Stimulated activated CD4-positive, alpha-beta T cell treated with anti-CD3 and anti-CD28 coated beads, Interleukin-4, amount 100 ng/mL, for 1 hour (primary cell): ENCODE measurements around the gene MAML3.

ENCODE experiments used
- DNase-seq: peaks from one replicate; pipeline ENCODE4 v3.0.0-alpha.2; 2020

MAML3 gene

DNA sequence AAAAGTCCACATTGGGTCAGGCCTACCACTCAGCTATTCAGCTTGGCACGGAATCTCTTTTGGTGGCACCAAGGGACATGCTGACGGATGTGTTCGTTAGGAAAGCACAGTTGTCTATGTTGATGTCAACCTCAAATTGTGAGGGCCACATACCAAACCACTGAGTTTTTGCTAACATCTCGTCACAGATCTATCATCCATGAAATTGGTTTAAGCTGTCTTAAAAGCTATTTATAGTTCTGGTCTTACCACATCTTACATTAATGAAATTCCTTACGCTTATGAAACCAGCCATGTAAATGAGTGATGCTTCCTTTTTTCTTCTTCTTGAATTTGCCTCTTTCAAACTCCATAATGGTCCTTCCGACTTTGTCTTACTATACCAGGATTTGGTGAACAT is 386.8 kb downstream of the MAML3 start:
- no peak for DNase-seq

- no peak for DNase-seq
Observed at GRCh38 chr4:139764686-139765310, 389.2 kb downstream of the MAML3 start.

- no peak for DNase-seq
Observed at GRCh38 chr4:139764182-139764581, 389.8 kb downstream of the MAML3 start.

GRCh38 chr4:139763672-139764071 is 390.3 kb downstream of the MAML3 start:
- DNase-seq, result no peak

- DNase-seq, result no peak
Observed at GRCh38 chr4:139763205-139763604, 390.8 kb downstream of the MAML3 start.

GRCh38 chr4:139762720-139763119 is 391.3 kb downstream of the MAML3 start:
- no peak for DNase-seq

GRCh38 chr4:139761461-139761860 is 392.5 kb downstream of the MAML3 start:
- no peak for DNase-seq

DNA sequence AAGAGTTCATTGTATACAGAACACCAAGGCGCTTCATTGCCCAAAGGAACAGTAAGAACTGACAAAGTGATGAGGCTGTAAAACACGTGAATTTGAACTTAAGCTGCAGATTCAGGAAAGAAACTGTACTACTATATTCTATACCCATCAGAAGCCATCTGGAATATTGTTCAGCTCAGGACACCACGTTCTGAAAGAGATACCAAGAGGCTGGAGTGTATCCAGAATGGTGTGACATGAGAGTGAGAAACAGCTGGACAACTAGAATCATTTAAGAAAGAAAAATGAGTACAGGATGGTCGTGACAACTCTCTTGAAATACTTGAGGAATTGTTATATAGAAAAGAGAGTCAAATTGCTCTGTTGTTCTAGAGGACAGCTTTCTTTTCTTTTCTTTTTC is 393.4 kb downstream of the MAML3 start:
- no peak for DNase-seq

GRCh38 chr4:139759097-139759496 is 394.9 kb downstream of the MAML3 start:
- no peak for DNase-seq

DNA sequence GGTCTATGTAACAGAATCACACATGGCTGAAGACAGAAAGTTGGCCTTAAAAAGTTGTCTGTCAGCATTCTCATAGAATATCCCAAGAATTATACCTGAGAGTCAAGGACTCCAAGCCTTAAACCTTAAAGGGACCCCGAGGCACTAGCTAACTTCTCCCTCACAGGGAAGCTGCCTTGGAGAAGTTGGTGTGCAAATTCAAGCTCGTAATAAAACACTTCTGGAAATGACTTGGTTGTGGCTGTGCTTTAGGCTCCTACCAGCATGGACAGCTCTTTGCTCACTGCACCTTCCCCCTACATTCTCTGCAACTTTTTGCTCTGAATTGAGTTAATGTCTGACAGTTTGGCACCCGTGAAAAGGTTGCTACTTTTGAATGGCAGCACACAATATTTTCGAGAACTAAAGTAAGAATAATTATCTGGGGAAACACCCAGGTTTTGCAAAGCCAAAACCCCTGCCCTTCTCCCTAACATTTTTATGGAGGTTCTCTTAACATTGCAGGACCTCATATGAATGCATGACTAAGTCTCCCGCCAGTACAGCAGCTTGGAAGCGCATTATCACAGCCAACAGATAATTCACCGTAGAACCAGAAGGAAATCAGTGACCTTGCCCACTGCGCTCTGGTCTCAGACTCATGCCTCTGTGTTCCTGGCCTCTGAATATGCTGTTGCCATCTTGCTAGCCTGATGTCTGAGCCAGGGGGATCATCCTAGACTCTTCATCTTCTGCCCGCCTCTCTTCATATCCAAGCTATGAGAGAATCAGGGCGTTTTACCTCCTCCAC is 397.4 kb downstream of the MAML3 start:
- no peak for DNase-seq

- no peak for DNase-seq
Observed at GRCh38 chr4:139754938-139755337, 399.0 kb downstream of the MAML3 start.

- no peak for DNase-seq
Observed at GRCh38 chr4:139753686-139754085, 400.3 kb downstream of the MAML3 start.

DNA sequence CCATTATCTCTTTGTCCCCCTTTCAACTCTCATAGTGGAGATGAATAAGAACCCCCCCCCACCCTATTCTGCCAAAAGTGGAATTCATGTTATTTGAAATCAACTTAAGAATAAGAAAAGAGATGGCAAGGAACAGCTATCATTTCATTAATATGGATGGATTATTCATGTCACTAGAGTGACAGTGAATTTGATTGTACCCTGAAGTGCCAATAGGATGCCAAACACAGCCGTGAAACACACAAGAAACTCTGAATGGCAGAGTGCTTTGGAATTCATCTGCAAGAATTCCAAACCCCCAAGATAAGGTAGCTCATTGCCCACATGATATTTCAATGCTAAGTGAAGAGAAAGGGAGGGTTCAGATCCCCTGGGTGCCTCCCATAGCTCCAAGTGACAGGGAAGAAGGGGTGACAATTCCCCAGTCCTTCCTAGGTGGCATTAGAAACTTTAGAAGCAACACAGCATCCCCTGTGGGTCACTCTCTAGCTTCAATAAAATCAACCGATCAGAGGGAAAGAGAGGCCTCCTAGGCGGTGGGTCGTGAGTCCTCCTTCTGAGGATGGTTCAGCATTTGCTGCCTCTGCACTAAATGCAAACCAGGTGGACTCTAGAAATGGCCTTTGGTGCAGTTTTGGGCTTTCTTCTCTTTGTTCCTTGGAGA is 404.0 kb downstream of the MAML3 start:
- DNase-seq, result no peak

GRCh38 chr4:139749338-139749737 is 404.6 kb downstream of the MAML3 start:
- DNase-seq, result no peak

GRCh38 chr4:139746431-139747171 is 407.4 kb downstream of the MAML3 start:
- DNase-seq, result no peak

DNA sequence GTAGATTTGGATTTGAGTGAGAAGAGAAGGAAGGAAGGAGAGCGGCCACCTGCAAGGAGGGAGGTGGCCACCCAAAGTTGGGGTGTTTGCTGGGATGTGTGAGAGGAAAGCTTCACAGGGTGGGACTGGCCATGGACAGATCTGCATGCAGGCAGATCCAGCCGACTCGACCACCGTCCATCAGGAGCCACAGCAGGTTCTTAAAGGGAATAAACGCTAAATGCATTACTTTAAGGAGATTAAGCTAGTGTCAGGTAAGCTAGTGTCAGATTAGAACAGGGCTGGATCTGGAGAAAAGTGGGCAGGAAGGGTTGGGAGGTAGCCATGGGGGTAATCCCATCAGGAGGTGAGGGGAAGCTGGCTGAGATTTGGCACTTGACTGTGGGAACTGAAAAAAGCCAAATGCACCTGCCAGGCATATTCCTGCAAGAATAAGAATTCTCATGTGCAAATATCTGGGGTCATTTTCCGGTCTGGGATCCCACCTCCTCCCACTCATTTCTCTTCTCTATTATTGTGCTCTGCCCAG is 408.8 kb downstream of the MAML3 start:
- DNase-seq, result no peak

DNA sequence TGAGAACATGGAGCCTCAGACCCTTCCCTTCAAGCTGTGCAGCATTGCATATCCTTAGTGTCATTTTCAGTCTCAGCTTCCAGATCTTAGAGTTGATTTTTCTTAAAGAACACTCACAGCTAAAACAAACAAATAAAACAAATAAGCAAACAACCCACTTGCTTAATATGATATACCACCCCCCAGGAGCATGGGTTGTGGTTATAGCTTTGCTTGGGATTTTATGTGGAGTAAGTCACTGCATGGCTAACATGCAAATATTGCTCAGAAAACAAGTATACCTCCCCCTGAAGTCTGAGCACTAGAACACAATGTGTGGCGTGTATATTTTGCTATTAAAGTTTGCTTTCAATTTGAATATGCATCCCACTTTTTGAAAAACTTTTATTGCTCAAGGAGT is 409.8 kb downstream of the MAML3 start:
- no peak for DNase-seq

GRCh38 chr4:139743027-139743426 is 411.0 kb downstream of the MAML3 start:
- no peak for DNase-seq

- no peak for DNase-seq
Observed at GRCh38 chr4:139740531-139741041, 413.4 kb downstream of the MAML3 start.

GRCh38 chr4:139740121-139740520 is 413.9 kb downstream of the MAML3 start:
- no peak for DNase-seq

- DNase-seq, result no peak
Observed at GRCh38 chr4:139738846-139739613, 415.0 kb downstream of the MAML3 start.

DNA sequence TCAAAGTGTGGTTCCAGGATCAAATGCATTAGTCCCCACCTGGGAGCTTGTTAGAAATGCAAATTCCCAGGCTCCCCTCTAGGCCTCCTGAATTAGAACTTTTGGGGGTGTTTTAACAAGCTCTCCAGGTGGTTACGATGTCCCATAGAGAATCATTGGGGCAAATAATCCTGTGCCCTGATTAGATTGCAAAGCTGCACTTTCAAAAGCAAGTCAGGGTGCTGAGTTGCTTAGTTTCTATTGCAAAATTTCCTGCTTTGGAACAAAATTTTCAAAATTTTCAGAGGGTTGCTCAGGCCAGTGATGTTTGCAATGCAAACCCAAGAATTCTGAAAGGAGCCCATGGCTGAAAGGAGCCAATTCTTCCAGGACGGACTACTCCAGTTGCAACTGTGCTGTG is 417.3 kb downstream of the MAML3 start:
- DNase-seq, result no peak
